Measurements from ENCODE around the gene ARRB1. TPM values are rescaled to one million over a fixed set of nuclear protein-coding genes. Genes with fewer than 3 reads are reported as not detected.
A peak's percentile ranks its signal among the peaks of the same experiment; 100 is the strongest.
"Not testable (repeated sequence)": the region's sequence is repeated elsewhere in the genome, so short reads cannot be mapped to it uniquely, and the experiment has no call there.

The ARRB1 gene
- polyA plus RNA-seq, 4 donors, result 20.0 to 41.5 (median 31.1) TPM

- Histone ChIP-seq H3K27me3 (ENCODE audit: control insufficient read depth in 3 of 3, insufficient read depth in 3 of 3, low read length in 3 of 3) (no peaks in the 10 kb centered on the region), H3K27ac (ENCODE audit: low read depth in 1 of 3, low read length in 2 of 3) (no peak overlapping the region), H3K9me3 (ENCODE audit: control insufficient read depth in 2 of 2, insufficient read depth in 1 of 2, low read depth in 1 of 2, low read length in 1 of 2) (no peaks in the 10 kb centered on the region), H3K36me3 (ENCODE audit: control insufficient read depth in 3 of 3, insufficient read depth in 2 of 3, low read depth in 1 of 3, low read length in 3 of 3) (peaks cover 0 to 46% (median 0%) of the 10 kb centered on the region in 3 donors), H3K4me3 (ENCODE audit: low read depth in 1 of 3, low read length in 3 of 3) (no peak overlapping the region), H3K4me1 (ENCODE audit: control insufficient read depth in 3 of 3, insufficient read depth in 2 of 3, low read depth in 1 of 3, low read length in 2 of 3) (peaks cover 8 to 65% (median 29%) of the 10 kb centered on the region in 3 donors)
- no peak for DNase-seq
- 73 to 87% (median 76%) methylated on average over 11 of the region's 11 CpGs for WGBS, 3 donors
- no peak for FAIRE-seq
These were observed 16.5 kb downstream of the ARRB1 start for GRCh38 chr11:75334976-75335375.

- Histone ChIP-seq H3K9me3 (ENCODE audit: control insufficient read depth in 2 of 2, insufficient read depth in 1 of 2, low read depth in 1 of 2, low read length in 1 of 2) (no peaks in the 10 kb centered on the region), H3K4me1 (ENCODE audit: control insufficient read depth in 3 of 3, insufficient read depth in 2 of 3, low read depth in 1 of 3, low read length in 2 of 3) (peaks cover 7 to 65% (median 25%) of the 10 kb centered on the region in 3 donors), H3K36me3 (ENCODE audit: control insufficient read depth in 3 of 3, insufficient read depth in 2 of 3, low read depth in 1 of 3, low read length in 3 of 3) (peaks cover 0 to 41% (median 0%) of the 10 kb centered on the region in 3 donors), H3K27ac (ENCODE audit: low read depth in 1 of 3, low read length in 2 of 3) (peak overlapping the region in 2 of 3 donors; percentile 14 to 17), H3K4me3 (ENCODE audit: low read depth in 1 of 3, low read length in 3 of 3) (no peak overlapping the region), H3K27me3 (ENCODE audit: control insufficient read depth in 3 of 3, insufficient read depth in 3 of 3, low read length in 3 of 3) (no peaks in the 10 kb centered on the region)
- DNase-seq (no peak), FAIRE-seq (no peak)
- 49 to 68% (median 66%) methylated on average over 2 of the region's 2 CpGs for WGBS, 3 donors
These were observed 17.0 kb downstream of the ARRB1 start for GRCh38 chr11:75334402-75334891.

GRCh38 chr11:75333807-75334140 is 17.7 kb downstream of the ARRB1 start:
- Histone ChIP-seq H3K36me3 (ENCODE audit: control insufficient read depth in 3 of 3, insufficient read depth in 2 of 3, low read depth in 1 of 3, low read length in 3 of 3) (peaks cover 0 to 37% (median 0%) of the 10 kb centered on the region in 3 donors), H3K27me3 (ENCODE audit: control insufficient read depth in 3 of 3, insufficient read depth in 3 of 3, low read length in 3 of 3) (no peaks in the 10 kb centered on the region), H3K4me1 (ENCODE audit: control insufficient read depth in 3 of 3, insufficient read depth in 2 of 3, low read depth in 1 of 3, low read length in 2 of 3) (peaks cover 5 to 65% (median 24%) of the 10 kb centered on the region in 3 donors), H3K4me3 (ENCODE audit: low read depth in 1 of 3, low read length in 3 of 3) (no peak overlapping the region), H3K27ac (ENCODE audit: low read depth in 1 of 3, low read length in 2 of 3) (no peak overlapping the region), H3K9me3 (ENCODE audit: control insufficient read depth in 2 of 2, insufficient read depth in 1 of 2, low read depth in 1 of 2, low read length in 1 of 2) (no peaks in the 10 kb centered on the region)
- 79 to 85% (median 85%) methylated on average over 7 of the region's 7 CpGs for WGBS, 3 donors
- FAIRE-seq (no peak), DNase-seq (no peak)

GRCh38 chr11:75333022-75333806 is 18.2 kb downstream of the ARRB1 start:
- Histone ChIP-seq H3K4me1 (ENCODE audit: control insufficient read depth in 3 of 3, insufficient read depth in 2 of 3, low read depth in 1 of 3, low read length in 2 of 3) (peaks cover 5 to 65% (median 21%) of the 10 kb centered on the region in 3 donors), H3K9me3 (ENCODE audit: control insufficient read depth in 2 of 2, insufficient read depth in 1 of 2, low read depth in 1 of 2, low read length in 1 of 2) (no peaks in the 10 kb centered on the region), H3K27me3 (ENCODE audit: control insufficient read depth in 3 of 3, insufficient read depth in 3 of 3, low read length in 3 of 3) (no peaks in the 10 kb centered on the region), H3K27ac (ENCODE audit: low read depth in 1 of 3, low read length in 2 of 3) (no peak overlapping the region), H3K4me3 (ENCODE audit: low read depth in 1 of 3, low read length in 3 of 3) (no peak overlapping the region), H3K36me3 (ENCODE audit: control insufficient read depth in 3 of 3, insufficient read depth in 2 of 3, low read depth in 1 of 3, low read length in 3 of 3) (peaks cover 0 to 38% (median 0%) of the 10 kb centered on the region in 3 donors)
- no peak for DNase-seq
- WGBS, 3 donors, result 51 to 69% (median 58%) methylated on average over 8 of the region's 8 CpGs
- no peak for FAIRE-seq

GRCh38 chr11:75331761-75332160 is 19.7 kb downstream of the ARRB1 start:
- FAIRE-seq, result not testable (repeated sequence)

GRCh38 chr11:75331304-75331703 is 20.2 kb downstream of the ARRB1 start:
- Histone ChIP-seq H3K4me1 (ENCODE audit: control insufficient read depth in 3 of 3, insufficient read depth in 2 of 3, low read depth in 1 of 3, low read length in 2 of 3) (peaks cover 5 to 53% (median 16%) of the 10 kb centered on the region in 3 donors), H3K27ac (ENCODE audit: low read depth in 1 of 3, low read length in 2 of 3) (peak overlapping the region in 2 of 3 donors; percentile 36 to 80), H3K36me3 (ENCODE audit: control insufficient read depth in 3 of 3, insufficient read depth in 2 of 3, low read depth in 1 of 3, low read length in 3 of 3) (peaks cover 0 to 33% (median 0%) of the 10 kb centered on the region in 3 donors)
- not testable (repeated sequence) for H3K9me3 ChIP-seq (ENCODE audit: control insufficient read depth in 2 of 2, insufficient read depth in 1 of 2, low read depth in 1 of 2, low read length in 1 of 2); FAIRE-seq; H3K27me3 ChIP-seq (ENCODE audit: control insufficient read depth in 3 of 3, insufficient read depth in 3 of 3, low read length in 3 of 3); H3K4me3 ChIP-seq (ENCODE audit: low read depth in 1 of 3, low read length in 3 of 3); DNase-seq
- 94 to 96% (median 96%) methylated on average over 6 of the region's 6 CpGs for WGBS, 3 donors

More at GRCh38 chr11:75331761-75332160, 19.7 kb downstream of the ARRB1 start:
- Histone ChIP-seq H3K27ac (ENCODE audit: low read depth in 1 of 3, low read length in 2 of 3) (peak overlapping the region in 1 of 3 donors; percentile 36), H3K36me3 (ENCODE audit: control insufficient read depth in 3 of 3, insufficient read depth in 2 of 3, low read depth in 1 of 3, low read length in 3 of 3) (peaks cover 0 to 37% (median 0%) of the 10 kb centered on the region in 3 donors), H3K4me1 (ENCODE audit: control insufficient read depth in 3 of 3, insufficient read depth in 2 of 3, low read depth in 1 of 3, low read length in 2 of 3) (peaks cover 5 to 54% (median 14%) of the 10 kb centered on the region in 3 donors)
- WGBS, 3 donors, result 92 to 96% (median 96%) methylated on average over 9 of the region's 9 CpGs
- not testable (repeated sequence) for H3K27me3 ChIP-seq (ENCODE audit: control insufficient read depth in 3 of 3, insufficient read depth in 3 of 3, low read length in 3 of 3); H3K4me3 ChIP-seq (ENCODE audit: low read depth in 1 of 3, low read length in 3 of 3); DNase-seq; H3K9me3 ChIP-seq (ENCODE audit: control insufficient read depth in 2 of 2, insufficient read depth in 1 of 2, low read depth in 1 of 2, low read length in 1 of 2)

- WGBS, 3 donors, result 81 to 86% (median 85%) methylated on average over 14 of the region's 14 CpGs
- H3K9me3 ChIP-seq (ENCODE audit: control insufficient read depth in 2 of 2, insufficient read depth in 1 of 2, low read depth in 1 of 2, low read length in 1 of 2); H3K4me3 ChIP-seq (ENCODE audit: low read depth in 1 of 3, low read length in 3 of 3); FAIRE-seq; H3K27me3 ChIP-seq (ENCODE audit: control insufficient read depth in 3 of 3, insufficient read depth in 3 of 3, low read length in 3 of 3); DNase-seq: not testable (repeated sequence)
- H3K4me1 ChIP-seq (ENCODE audit: control insufficient read depth in 3 of 3, insufficient read depth in 2 of 3, low read depth in 1 of 3, low read length in 2 of 3), result peaks cover 5 to 55% (median 17%) of the 10 kb centered on the region in 3 donors
- peak overlapping the region; percentile 57 to 80 (median 69) for H3K27ac ChIP-seq (ENCODE audit: low read depth in 1 of 3, low read length in 2 of 3)
- peaks cover 0 to 33% (median 0%) of the 10 kb centered on the region in 3 donors for H3K36me3 ChIP-seq (ENCODE audit: control insufficient read depth in 3 of 3, insufficient read depth in 2 of 3, low read depth in 1 of 3, low read length in 3 of 3)
These were observed 20.6 kb downstream of the ARRB1 start for GRCh38 chr11:75330886-75331285.

- no peaks in the 10 kb centered on the region for H3K9me3 ChIP-seq (ENCODE audit: control insufficient read depth in 2 of 2, insufficient read depth in 1 of 2, low read depth in 1 of 2, low read length in 1 of 2)
- no peak for FAIRE-seq
- 7 to 32% (median 19%) methylated on average over 1 of the region's 1 CpG for WGBS, 3 donors
- no peak overlapping the region for H3K4me3 ChIP-seq (ENCODE audit: low read depth in 1 of 3, low read length in 3 of 3)
- H3K27me3 ChIP-seq (ENCODE audit: control insufficient read depth in 3 of 3, insufficient read depth in 3 of 3, low read length in 3 of 3), result no peaks in the 10 kb centered on the region
- peak; percentile 91 to 96 for DNase-seq
- H3K36me3 ChIP-seq (ENCODE audit: control insufficient read depth in 3 of 3, insufficient read depth in 2 of 3, low read depth in 1 of 3, low read length in 3 of 3), result peaks cover 0 to 32% (median 0%) of the 10 kb centered on the region in 3 donors
- H3K4me1 ChIP-seq (ENCODE audit: control insufficient read depth in 3 of 3, insufficient read depth in 2 of 3, low read depth in 1 of 3, low read length in 2 of 3), result peaks cover 5 to 58% (median 16%) of the 10 kb centered on the region in 3 donors
- H3K27ac ChIP-seq (ENCODE audit: low read depth in 1 of 3, low read length in 2 of 3), result peak overlapping the region; percentile 57 to 95 (median 80)
These were observed 21.2 kb downstream of the ARRB1 start for GRCh38 chr11:75330291-75330690.
